ENCODE measurements around the gene ZNF217.
"Not testable (repeated sequence)": the region's sequence is repeated elsewhere in the genome, so short reads cannot be mapped to it uniquely, and the experiment has no call there.

GRCh38 chr20:53566623-53567022, 27.0 kb downstream of the ZNF217 start:
- TF ChIP-seq CTCF (IDR thresholded peaks at IDR 0.05; ENCODE audit: insufficient read depth, low read depth, low read length); EZH2 (IDR thresholded peaks at IDR 0.05; ENCODE audit: insufficient read depth, low read length): not testable (repeated sequence)

All from astrocyte (in vitro differentiated cells and primary cell).